IMR-90 (cell line): Measurements from ENCODE around the gene USP53.
"Not testable (repeated sequence)": the region's sequence is repeated elsewhere in the genome, so short reads cannot be mapped to it uniquely, and the experiment has no call there.

Experiments
- FOS ChIP-seq: fragments of 150-350 bp; IDR thresholded peaks from 2 replicates; pipeline ENCODE4 v1.6.1; 2016; ENCODE audit warnings: low read depth, low read length
- RFX5 ChIP-seq: IDR thresholded peaks from 2 replicates; pipeline ENCODE4 v1.8.0; 2012; ENCODE audit warnings: low read depth, mild to moderate bottlenecking, low read length, moderate library complexity
- TF ChIP-seq, protein P1 (sequence below): conservative IDR thresholded peaks from 2 replicates; pipeline ENCODE4 v1.5.1; 2012; ENCODE audit warnings: mild to moderate bottlenecking, low read depth, low read length, improper control_type of control experiment
- TF ChIP-seq, protein P2 (sequence below): fragments of 150-350 bp; IDR thresholded peaks from 2 replicates; pipeline ENCODE4 v1.6.1; 2017; ENCODE audit warnings: mild to moderate bottlenecking, antibody characterized with exemption, low read length, low read depth

DNA sequence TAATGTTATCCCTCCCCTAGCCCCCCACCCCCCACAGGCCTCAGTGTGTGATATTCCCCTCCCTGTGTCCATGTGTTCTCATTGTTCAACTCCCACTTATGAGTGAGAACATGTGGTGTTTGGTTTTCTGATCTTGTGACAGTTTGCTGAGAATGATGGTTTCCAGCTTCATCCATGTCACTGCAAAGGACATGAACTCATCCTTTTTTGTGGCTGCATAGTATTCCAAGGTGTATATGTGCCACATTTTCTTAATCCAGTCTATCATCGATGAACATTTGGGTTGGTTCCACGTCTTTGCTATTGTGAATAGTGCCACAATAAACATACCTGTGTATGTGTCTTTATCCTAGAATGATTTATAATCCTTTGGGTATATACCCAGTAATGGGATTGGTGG is 38.5 kb downstream of the USP53 start:
- TF ChIP-seq, protein P1, sequence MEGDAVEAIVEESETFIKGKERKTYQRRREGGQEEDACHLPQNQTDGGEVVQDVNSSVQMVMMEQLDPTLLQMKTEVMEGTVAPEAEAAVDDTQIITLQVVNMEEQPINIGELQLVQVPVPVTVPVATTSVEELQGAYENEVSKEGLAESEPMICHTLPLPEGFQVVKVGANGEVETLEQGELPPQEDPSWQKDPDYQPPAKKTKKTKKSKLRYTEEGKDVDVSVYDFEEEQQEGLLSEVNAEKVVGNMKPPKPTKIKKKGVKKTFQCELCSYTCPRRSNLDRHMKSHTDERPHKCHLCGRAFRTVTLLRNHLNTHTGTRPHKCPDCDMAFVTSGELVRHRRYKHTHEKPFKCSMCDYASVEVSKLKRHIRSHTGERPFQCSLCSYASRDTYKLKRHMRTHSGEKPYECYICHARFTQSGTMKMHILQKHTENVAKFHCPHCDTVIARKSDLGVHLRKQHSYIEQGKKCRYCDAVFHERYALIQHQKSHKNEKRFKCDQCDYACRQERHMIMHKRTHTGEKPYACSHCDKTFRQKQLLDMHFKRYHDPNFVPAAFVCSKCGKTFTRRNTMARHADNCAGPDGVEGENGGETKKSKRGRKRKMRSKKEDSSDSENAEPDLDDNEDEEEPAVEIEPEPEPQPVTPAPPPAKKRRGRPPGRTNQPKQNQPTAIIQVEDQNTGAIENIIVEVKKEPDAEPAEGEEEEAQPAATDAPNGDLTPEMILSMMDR: not testable (repeated sequence)
- TF ChIP-seq, protein P2, sequence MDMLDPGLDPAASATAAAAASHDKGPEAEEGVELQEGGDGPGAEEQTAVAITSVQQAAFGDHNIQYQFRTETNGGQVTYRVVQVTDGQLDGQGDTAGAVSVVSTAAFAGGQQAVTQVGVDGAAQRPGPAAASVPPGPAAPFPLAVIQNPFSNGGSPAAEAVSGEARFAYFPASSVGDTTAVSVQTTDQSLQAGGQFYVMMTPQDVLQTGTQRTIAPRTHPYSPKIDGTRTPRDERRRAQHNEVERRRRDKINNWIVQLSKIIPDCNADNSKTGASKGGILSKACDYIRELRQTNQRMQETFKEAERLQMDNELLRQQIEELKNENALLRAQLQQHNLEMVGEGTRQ: not testable (repeated sequence)
- not testable (repeated sequence) for TF ChIP-seq FOS, RFX5
